ENCODE results near the gene FITM2. TPM values are rescaled to one million over a fixed set of nuclear protein-coding genes. Genes with fewer than 3 reads are reported as not detected.

The FITM2 gene
- 8.2 to 11.9 TPM (median 11.4 TPM) in 5 replicates for total RNA-seq (2022; extraction: Qiagen RNA extraction)

GRCh38 chr20:44310664-44311639 is at the start of gene FITM2:
Gene FITM2, minus strand, starts transcription at chr20:44311202. Its CDS starts 54 bp downstream, at chr20:44311148.

GRCh38 chr20:44355498-44356352 is 44.7 kb upstream of the FITM2 start, which contains the start of gene HNF4A:
Gene HNF4A, plus strand, starts transcription at chr20:44355699. Its CDS starts 106 bp downstream, at chr20:44355805.

GRCh38 chr20:44336725-44337380 is 25.9 kb upstream of the FITM2 start, which contains the start of gene R3HDML:
Gene R3HDML, plus strand, starts transcription at chr20:44337043. Its CDS starts 115 bp downstream, at chr20:44337158.

Other genes with a start within 250 kb of the FITM2 start
- gene JPH2, start 124.0 kb downstream of the FITM2 start, total RNA-seq (2022; extraction: Qiagen RNA extraction) = 5.8 to 9.0 TPM (median 6.8 TPM) in 5 replicates
- gene OSER1, start 100.4 kb downstream of the FITM2 start, total RNA-seq (2022; extraction: Qiagen RNA extraction) = 46.9 to 52.5 TPM (median 50.1 TPM) in 5 replicates
- gene GDAP1L1, start 63.9 kb downstream of the FITM2 start, total RNA-seq (2022; extraction: Qiagen RNA extraction) = 0.06 to 0.07 TPM in 2 of 5 replicates, not detected in the others
- gene R3HDML, start 25.8 kb upstream of the FITM2 start, total RNA-seq (2022; extraction: Qiagen RNA extraction) = 0.16 to 0.56 TPM (median 0.19 TPM) in 5 replicates
- gene HNF4A, start 44.5 kb upstream of the FITM2 start, total RNA-seq (2022; extraction: Qiagen RNA extraction) = 15.0 to 26.0 TPM (median 23.4 TPM) in 5 replicates
- 14.3 to 20.5 TPM (median 18.8 TPM) in 5 replicates for gene TTPAL, start 164.7 kb upstream of the FITM2 start, total RNA-seq (2022; extraction: Qiagen RNA extraction)
- gene SERINC3, start 210.9 kb upstream of the FITM2 start, total RNA-seq (2022; extraction: Qiagen RNA extraction) = 72.9 to 97.7 TPM (median 89.1 TPM) in 5 replicates